Tongue (tissue), 2 donors: ENCODE measurements around the gene REXO1. TPM values are rescaled to one million over a fixed set of nuclear protein-coding genes. Genes with fewer than 3 reads are reported as not detected.

ENCODE experiments used
- DNase-seq: peaks from one replicate; pipeline ENCODE4 v3.0.0-alpha.2; 2015
- total RNA-seq: library from RNA; depleted of rRNA; stranded (reverse); fragments of >200 nt; gene quantifications from one replicate; pipeline ENCODE4 v1.2.3, GENCODE V29; 2014

REXO1 gene
- total RNA-seq, 1 donor from 2014 or later = 11.2 TPM

- no peak for DNase-seq
Observed at GRCh38 chr19:1828279-1829238, 19.7 kb downstream of the REXO1 start.

GRCh38 chr19:1827566-1828278, 20.6 kb downstream of the REXO1 start:
- no peak for DNase-seq

GRCh38 chr19:1826557-1827521, 21.4 kb downstream of the REXO1 start:
- no peak for DNase-seq

- DNase-seq = peak; percentile 89
Observed at GRCh38 chr19:1825909-1826556, 22.2 kb downstream of the REXO1 start.

- no peak for DNase-seq
Observed at GRCh38 chr19:1824252-1824622, 24.0 kb downstream of the REXO1 start.

- DNase-seq = no peak
Observed at GRCh38 chr19:1823539-1824251, 24.6 kb downstream of the REXO1 start.

- DNase-seq = no peak
Observed at GRCh38 chr19:1823020-1823419, 25.3 kb downstream of the REXO1 start.

- DNase-seq = no peak
Observed at GRCh38 chr19:1822210-1822609, 26.1 kb downstream of the REXO1 start.

GRCh38 chr19:1819341-1820255, 28.7 kb downstream of the REXO1 start:
- DNase-seq = peak; percentile 24

GRCh38 chr19:1818549-1819195, 29.6 kb downstream of the REXO1 start:
- no peak for DNase-seq

GRCh38 chr19:1817553-1818179, 30.6 kb downstream of the REXO1 start:
- DNase-seq = no peak

- DNase-seq = no peak
Observed at GRCh38 chr19:1816530-1817298, 31.6 kb downstream of the REXO1 start.

- DNase-seq = no peak
Observed at GRCh38 chr19:1815605-1816529, 32.4 kb downstream of the REXO1 start.

GRCh38 chr19:1814833-1815604, 33.3 kb downstream of the REXO1 start:
- no peak for DNase-seq

GRCh38 chr19:1814391-1814790, 33.9 kb downstream of the REXO1 start:
- DNase-seq = no peak
